SK-N-SH treated with all-trans-retinoic acid at 6 μM for 48 hours (cell line): Measurements from ENCODE around the gene CLOCK.

Experiments used
- ARNTL ChIP-seq: fragments of 450-650 bp; formaldehyde crosslinking; IDR thresholded peaks from 2 replicates; pipeline ENCODE4 v1.5.0; 2020; ENCODE audit warnings: low read depth, mild to moderate bottlenecking, moderate library complexity, borderline replicate concordance
- BACH2 ChIP-seq: fragments of 250-450 bp; sonication (Bioruptor Pico); IDR thresholded peaks from 2 replicates; pipeline ENCODE4 v1.9.0; 2021; ENCODE audit warnings: mild to moderate bottlenecking, borderline replicate concordance
- CSDC2 ChIP-seq: fragments of 250-450 bp; sonication (Bioruptor Pico); IDR thresholded peaks from 2 replicates; pipeline ENCODE4 v1.5.0; 2020; ENCODE audit warnings: mild to moderate bottlenecking, moderate library complexity
- ESRRG ChIP-seq: fragments of 250-450 bp; sonication (Bioruptor Pico); IDR thresholded peaks from 2 replicates; pipeline ENCODE4 v1.6.1; 2021; ENCODE audit warnings: mild to moderate bottlenecking
- GLIS3 ChIP-seq: fragments of 250-450 bp; sonication (Bioruptor Pico); IDR thresholded peaks from 2 replicates; pipeline ENCODE4 v1.5.0; 2020; ENCODE audit warnings: mild to moderate bottlenecking, moderate library complexity
- OSR1 ChIP-seq: fragments of 250-450 bp; sonication (Bioruptor Pico); IDR thresholded peaks from 2 replicates; pipeline ENCODE4 v1.8.0; 2022; ENCODE audit warnings: moderate library complexity, mild to moderate bottlenecking, inconsistent platforms
- RARB ChIP-seq: fragments of 250-450 bp; sonication (Bioruptor Pico); IDR thresholded peaks from 2 replicates; pipeline ENCODE4 v1.8.0; 2021; ENCODE audit warnings: mild to moderate bottlenecking, moderate library complexity
- SNAI2 ChIP-seq: fragments of 250-450 bp; sonication (Bioruptor Pico); IDR thresholded peaks from 2 replicates; pipeline ENCODE4 v1.5.0; 2020; ENCODE audit warnings: mild to moderate bottlenecking, moderate library complexity
- TCF4 ChIP-seq: fragments of 250-450 bp; sonication (Bioruptor Pico); IDR thresholded peaks from 2 replicates; pipeline ENCODE4 v1.8.0; 2021; ENCODE audit warnings: mild to moderate bottlenecking, moderate library complexity, borderline replicate concordance
- ZFP30 ChIP-seq: fragments of 450-650 bp; formaldehyde crosslinking; IDR thresholded peaks from 2 replicates; pipeline ENCODE4 v1.5.0; 2022; ENCODE audit warnings: mild to moderate bottlenecking, moderate library complexity
- ZNF70 ChIP-seq: fragments of 450-650 bp; formaldehyde crosslinking; IDR thresholded peaks from 2 replicates; pipeline ENCODE4 v1.5.0; 2020; ENCODE audit warnings: mild to moderate bottlenecking, moderate library complexity
- TF ChIP-seq, protein P1 (sequence below): fragments of 250-450 bp; sonication (Bioruptor Pico); IDR thresholded peaks from 2 replicates; pipeline ENCODE4 v1.8.0; 2020; ENCODE audit warnings: mild to moderate bottlenecking, moderate library complexity, borderline replicate concordance
- TF ChIP-seq, protein P2 (sequence below): fragments of 250-450 bp; sonication (Bioruptor Pico); IDR thresholded peaks from 2 replicates; pipeline ENCODE4 v1.8.0; 2021; ENCODE audit warnings: low read depth, mild to moderate bottlenecking, moderate library complexity, borderline replicate concordance
- TF ChIP-seq, protein P3 (sequence below): fragments of 250-450 bp; sonication (Bioruptor Pico); IDR thresholded peaks from 2 replicates; pipeline ENCODE4 v1.5.1; 2020; ENCODE audit warnings: low read depth, mild to moderate bottlenecking, moderate library complexity

DNA sequence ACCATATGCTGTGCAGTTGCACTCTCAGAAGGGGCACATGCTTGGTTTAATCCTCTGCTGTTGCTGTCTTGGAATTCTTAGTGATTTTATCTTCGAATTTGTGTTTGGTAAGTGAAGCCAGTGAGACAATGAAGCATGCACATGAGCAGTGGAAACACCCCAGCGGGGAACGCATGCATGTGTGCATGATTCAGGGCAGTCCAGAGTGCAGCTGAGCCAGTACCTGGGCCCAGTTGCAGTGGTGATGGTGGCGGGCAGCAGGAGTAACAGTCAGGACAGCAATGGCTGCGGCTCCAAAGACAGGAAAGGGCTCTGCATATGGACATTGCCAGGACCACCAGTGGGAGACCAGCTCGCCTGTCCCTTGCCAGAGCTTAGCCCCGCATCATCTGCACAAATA, 165.2 kb downstream of the CLOCK start:
- TF ChIP-seq, protein P1, sequence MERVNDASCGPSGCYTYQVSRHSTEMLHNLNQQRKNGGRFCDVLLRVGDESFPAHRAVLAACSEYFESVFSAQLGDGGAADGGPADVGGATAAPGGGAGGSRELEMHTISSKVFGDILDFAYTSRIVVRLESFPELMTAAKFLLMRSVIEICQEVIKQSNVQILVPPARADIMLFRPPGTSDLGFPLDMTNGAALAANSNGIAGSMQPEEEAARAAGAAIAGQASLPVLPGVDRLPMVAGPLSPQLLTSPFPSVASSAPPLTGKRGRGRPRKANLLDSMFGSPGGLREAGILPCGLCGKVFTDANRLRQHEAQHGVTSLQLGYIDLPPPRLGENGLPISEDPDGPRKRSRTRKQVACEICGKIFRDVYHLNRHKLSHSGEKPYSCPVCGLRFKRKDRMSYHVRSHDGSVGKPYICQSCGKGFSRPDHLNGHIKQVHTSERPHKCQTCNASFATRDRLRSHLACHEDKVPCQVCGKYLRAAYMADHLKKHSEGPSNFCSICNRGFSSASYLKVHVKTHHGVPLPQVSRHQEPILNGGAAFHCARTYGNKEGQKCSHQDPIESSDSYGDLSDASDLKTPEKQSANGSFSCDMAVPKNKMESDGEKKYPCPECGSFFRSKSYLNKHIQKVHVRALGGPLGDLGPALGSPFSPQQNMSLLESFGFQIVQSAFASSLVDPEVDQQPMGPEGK (CRISPR knock-in tag) = no peak
- TF ChIP-seq RARB (CRISPR knock-in tag) = no peak
- TF ChIP-seq, protein P2, sequence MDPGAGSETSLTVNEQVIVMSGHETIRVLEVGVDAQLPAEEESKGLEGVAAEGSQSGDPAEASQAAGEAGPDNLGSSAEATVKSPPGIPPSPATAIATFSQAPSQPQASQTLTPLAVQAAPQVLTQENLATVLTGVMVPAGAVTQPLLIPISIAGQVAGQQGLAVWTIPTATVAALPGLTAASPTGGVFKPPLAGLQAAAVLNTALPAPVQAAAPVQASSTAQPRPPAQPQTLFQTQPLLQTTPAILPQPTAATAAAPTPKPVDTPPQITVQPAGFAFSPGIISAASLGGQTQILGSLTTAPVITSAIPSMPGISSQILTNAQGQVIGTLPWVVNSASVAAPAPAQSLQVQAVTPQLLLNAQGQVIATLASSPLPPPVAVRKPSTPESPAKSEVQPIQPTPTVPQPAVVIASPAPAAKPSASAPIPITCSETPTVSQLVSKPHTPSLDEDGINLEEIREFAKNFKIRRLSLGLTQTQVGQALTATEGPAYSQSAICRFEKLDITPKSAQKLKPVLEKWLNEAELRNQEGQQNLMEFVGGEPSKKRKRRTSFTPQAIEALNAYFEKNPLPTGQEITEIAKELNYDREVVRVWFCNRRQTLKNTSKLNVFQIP (CRISPR knock-in tag) = no peak
- TF ChIP-seq CSDC2 (CRISPR knock-in tag) = no peak
- no peak for TF ChIP-seq SNAI2
- TF ChIP-seq OSR1 (CRISPR knock-in tag) = no peak
- TF ChIP-seq ARNTL (CRISPR knock-in tag) = no peak
- TF ChIP-seq TCF4 (CRISPR knock-in tag) = no peak
- TF ChIP-seq ZNF70 (CRISPR knock-in tag) = no peak
- TF ChIP-seq BACH2 (CRISPR knock-in tag) = no peak
- no peak for TF ChIP-seq GLIS3 (CRISPR knock-in tag)
- TF ChIP-seq, protein P3, sequence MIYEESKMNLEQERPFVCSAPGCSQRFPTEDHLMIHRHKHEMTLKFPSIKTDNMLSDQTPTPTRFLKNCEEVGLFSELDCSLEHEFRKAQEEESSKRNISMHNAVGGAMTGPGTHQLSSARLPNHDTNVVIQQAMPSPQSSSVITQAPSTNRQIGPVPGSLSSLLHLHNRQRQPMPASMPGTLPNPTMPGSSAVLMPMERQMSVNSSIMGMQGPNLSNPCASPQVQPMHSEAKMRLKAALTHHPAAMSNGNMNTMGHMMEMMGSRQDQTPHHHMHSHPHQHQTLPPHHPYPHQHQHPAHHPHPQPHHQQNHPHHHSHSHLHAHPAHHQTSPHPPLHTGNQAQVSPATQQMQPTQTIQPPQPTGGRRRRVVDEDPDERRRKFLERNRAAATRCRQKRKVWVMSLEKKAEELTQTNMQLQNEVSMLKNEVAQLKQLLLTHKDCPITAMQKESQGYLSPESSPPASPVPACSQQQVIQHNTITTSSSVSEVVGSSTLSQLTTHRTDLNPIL (CRISPR knock-in tag) = no peak
- TF ChIP-seq ESRRG (CRISPR knock-in tag) = no peak
- TF ChIP-seq ZFP30 = no peak
